Transverse colon (tissue), 4 donors: ENCODE measurements around the gene ARHGEF10L. TPM values are rescaled to one million over a fixed set of nuclear protein-coding genes. Genes with fewer than 3 reads are reported as not detected.
A peak's percentile ranks its signal among the peaks of the same experiment; 100 is the strongest.

Source experiments
- DNase-seq: peaks from one replicate; pipeline ENCODE4 v3.0.0-alpha.2; 2019
- H3K27ac ChIP-seq, 4 donors: fragments of 200-600 bp; sonication (generic); 2 replicates each; pipeline ENCODE4 v1.5.1; 2016 to 2018; ENCODE audit warnings: inconsistent platforms in 4 of 4
- H3K27me3 ChIP-seq: fragments of 200-600 bp; sonication (generic); 2 replicates; pipeline ENCODE4 v1.5.1; 2017; ENCODE audit warnings: inconsistent platforms
- H3K36me3 ChIP-seq, 4 donors: fragments of 200-600 bp; sonication (generic); 2 replicates each; pipeline ENCODE4 v1.5.1; 2017 to 2019; ENCODE audit warnings: inconsistent platforms in 4 of 4
- H3K4me1 ChIP-seq, 4 donors: fragments of 200-600 bp; sonication (generic); 2 replicates each; pipeline ENCODE4 v1.5.1; 2017 to 2020; ENCODE audit warnings: inconsistent platforms in 4 of 4
- H3K4me3 ChIP-seq, 4 donors: fragments of 200-600 bp; sonication (generic); 1 replicate in 1 of 4; 2 replicates in 3 of 4; pipeline versions ENCODE4 v1.5.1 to v1.6.1; 2017 to 2019; ENCODE audit warnings: inconsistent platforms in 4 of 4
- H3K9me3 ChIP-seq, 2 donors: fragments of 200-600 bp; sonication (generic); 2 replicates each; pipeline ENCODE4 v1.5.1; 2017 to 2019; ENCODE audit warnings: inconsistent platforms in 2 of 2
- EP300 ChIP-seq: sonication (generic); formaldehyde crosslinking; IDR thresholded peaks from one replicate; pipeline ENCODE4 v1.6.1; 2017; ENCODE audit warnings: antibody characterized with exemption, low read depth
- POLR2A ChIP-seq: fragments of 450-650 bp; IDR thresholded peaks from one replicate; pipeline ENCODE4 v1.6.1; 2016; ENCODE audit warnings: antibody characterized with exemption, mild to moderate bottlenecking, moderate library complexity
- POLR2AphosphoS5 ChIP-seq, 3 donors: sonication (generic); formaldehyde crosslinking; IDR thresholded peaks; one replicate each; pipeline ENCODE4 v1.6.1; 2016; ENCODE audit warnings: antibody characterized with exemption in 3 of 3
- WGBS, 2 donors: methylation state at CpG; one replicate each; pipeline ENCODE4 v1.1.5; 2018; ENCODE audit warnings: low coverage in 1 of 2; 5-methylcytosine and 5-hydroxymethylcytosine counted together
- in situ Hi-C, 4 donors: fragments of 200-750 bp; cut with MboI; loops; one replicate each; pipeline versions ENCODE4 v1.15.0 to v1.15.1; 2017; ENCODE audit warnings: low sequenced_read_pairs in 3 of 4, low pct_ligation_motif_present in 1 of 4, low pct_unique_long_range_greater_than_20kb in 1 of 4
- intact Hi-C: fragments of 100-400 bp; cut with DNase I; formaldehyde crosslinking; loops from one replicate; pipeline ENCODE4 v1.15.1; 2023; ENCODE audit warnings: low total_unique reads
- total RNA-seq, 4 donors: library from RNA; depleted of rRNA; stranded (reverse); fragments of >200 nt; gene quantifications; one replicate each; pipeline ENCODE4 v1.1.0, GENCODE V29; 2016
- TF ChIP-seq, protein P1 (sequence below), 5 experiments: fragments of 200-600 bp in 3 of 5; fragments of 450-650 bp in 2 of 5; sonication (generic) in 3 of 5; IDR thresholded peaks; 1 replicate in 2 of 5; 2 replicates in 3 of 5; pipeline ENCODE4 v1.5.1; 2016 to 2017; ENCODE audit warnings: antibody characterized with exemption in 5 of 5, inconsistent platforms in 3 of 5, mild to moderate bottlenecking in 2 of 5, moderate library complexity in 1 of 5

Gene ARHGEF10L
- total RNA-seq, 4 donors from 2014 or later = 115 to 326 (median 199) TPM

- no peak for DNase-seq
These were observed 66.3 kb downstream of the ARHGEF10L start for GRCh38 chr1:17605582-17606344.

GRCh38 chr1:17606826-17607440 is 67.4 kb downstream of the ARHGEF10L start:
- in situ Hi-C loops = loop anchor here in 3 of 4 donors (5.0 to 10.0 kb wide), 2 partner anchors 102 to 105 kb away; no protein-coding TSS in a partner anchor
- intact Hi-C loops = loop anchor here (2.0 kb wide), 1 partner anchor 102 kb away; no protein-coding TSS in a partner anchor
- Histone ChIP-seq H3K4me3 (no peak overlapping the region), H3K9me3 (no peaks in the 10 kb centered on the region), H3K27ac (peak overlapping the region; percentile 19 to 74 (median 60)), H3K36me3 (peaks cover 0 to 9% (median 2%) of the 10 kb centered on the region in 4 donors), H3K4me1 (peaks cover 11 to 28% (median 27%) of the 10 kb centered on the region in 4 donors), H3K27me3 (no peaks in the 10 kb centered on the region)
- peak; percentile 77 for DNase-seq
- TF ChIP-seq, protein P1, sequence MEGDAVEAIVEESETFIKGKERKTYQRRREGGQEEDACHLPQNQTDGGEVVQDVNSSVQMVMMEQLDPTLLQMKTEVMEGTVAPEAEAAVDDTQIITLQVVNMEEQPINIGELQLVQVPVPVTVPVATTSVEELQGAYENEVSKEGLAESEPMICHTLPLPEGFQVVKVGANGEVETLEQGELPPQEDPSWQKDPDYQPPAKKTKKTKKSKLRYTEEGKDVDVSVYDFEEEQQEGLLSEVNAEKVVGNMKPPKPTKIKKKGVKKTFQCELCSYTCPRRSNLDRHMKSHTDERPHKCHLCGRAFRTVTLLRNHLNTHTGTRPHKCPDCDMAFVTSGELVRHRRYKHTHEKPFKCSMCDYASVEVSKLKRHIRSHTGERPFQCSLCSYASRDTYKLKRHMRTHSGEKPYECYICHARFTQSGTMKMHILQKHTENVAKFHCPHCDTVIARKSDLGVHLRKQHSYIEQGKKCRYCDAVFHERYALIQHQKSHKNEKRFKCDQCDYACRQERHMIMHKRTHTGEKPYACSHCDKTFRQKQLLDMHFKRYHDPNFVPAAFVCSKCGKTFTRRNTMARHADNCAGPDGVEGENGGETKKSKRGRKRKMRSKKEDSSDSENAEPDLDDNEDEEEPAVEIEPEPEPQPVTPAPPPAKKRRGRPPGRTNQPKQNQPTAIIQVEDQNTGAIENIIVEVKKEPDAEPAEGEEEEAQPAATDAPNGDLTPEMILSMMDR (IDR thresholded peaks at IDR 0.05) = peak; percentile 89 to 96 (median 92)
- TF ChIP-seq POLR2A = no peak
- 55 to 100% methylated on average over 2 to 14 of the region's 14 CpGs for WGBS, 2 donors

More at GRCh38 chr1:17605582-17606344, 66.3 kb downstream of the ARHGEF10L start:
- TF ChIP-seq POLR2A (no peak), POLR2AphosphoS5 (IDR thresholded peaks at IDR 0.05) (peak in 1 of 3 donors; percentile 37)
- Histone ChIP-seq H3K27ac (peak overlapping the region; percentile 19 to 74 (median 60)), H3K27me3 (no peaks in the 10 kb centered on the region), H3K9me3 (no peaks in the 10 kb centered on the region), H3K4me1 (peaks cover 11 to 36% (median 32%) of the 10 kb centered on the region in 4 donors), H3K4me3 (no peak overlapping the region), H3K36me3 (peaks cover 0 to 9% (median 2%) of the 10 kb centered on the region in 4 donors)
- WGBS, 2 donors = 22 to 52% methylated on average over 3 to 15 of the region's 15 CpGs
- in situ Hi-C loops = loop anchor here in 3 of 4 donors (5.0 to 10.0 kb wide), 2 partner anchors 101 to 103 kb away; no protein-coding TSS in a partner anchor
- intact Hi-C loops = loop anchor here (2.0 kb wide), 2 partner anchors 101 to 109 kb away; no protein-coding TSS in a partner anchor

DNA sequence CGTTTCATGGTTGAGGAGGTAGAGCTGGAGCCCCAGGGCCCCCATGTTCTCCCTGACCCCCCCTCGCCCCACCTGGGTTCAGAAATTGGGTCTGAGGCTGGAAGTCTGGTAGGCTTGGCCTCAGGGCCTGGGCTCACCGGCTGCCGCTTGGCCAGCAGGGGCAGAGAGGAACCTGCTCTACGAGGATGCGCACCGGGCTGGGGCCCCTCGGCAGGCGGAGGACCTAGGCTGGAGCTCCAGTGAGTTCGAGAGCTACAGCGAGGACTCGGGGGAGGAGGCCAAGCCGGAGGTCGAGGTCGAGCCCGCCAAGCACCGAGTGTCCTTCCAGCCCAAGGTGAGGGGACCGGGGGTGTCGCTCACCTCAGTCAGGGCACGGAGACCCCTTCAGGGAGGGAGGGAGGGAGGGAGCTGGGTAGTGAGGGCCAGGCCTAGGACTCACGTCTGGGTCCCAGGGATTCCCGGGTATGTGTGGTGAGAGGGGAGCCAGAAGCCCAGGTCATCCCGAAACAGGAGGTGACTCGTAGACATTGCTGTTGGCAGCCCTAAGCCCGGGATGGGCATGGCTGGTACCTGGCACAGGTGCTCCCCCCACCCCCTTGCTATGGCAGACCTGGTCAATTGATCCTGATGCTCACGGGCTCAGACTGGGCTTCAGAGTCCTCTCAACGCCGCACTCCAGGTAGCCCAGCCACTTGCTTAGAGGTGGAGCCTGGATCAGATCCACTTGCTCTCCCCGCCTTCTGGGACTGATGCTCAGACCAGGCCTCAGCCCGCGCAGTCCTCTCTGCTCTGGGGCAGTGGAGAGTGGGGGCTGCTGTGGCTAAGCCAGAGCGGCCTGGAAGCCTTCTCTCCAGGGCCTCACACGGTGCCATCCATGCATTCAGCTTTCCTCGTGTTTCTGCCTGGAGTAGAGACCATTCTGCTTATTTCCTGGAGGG is 68.4 kb downstream of the ARHGEF10L start:
- in situ Hi-C loops = loop anchor here in 3 of 4 donors (5.0 to 10.0 kb wide), 2 partner anchors 103 to 106 kb away; no protein-coding TSS in a partner anchor

DNA sequence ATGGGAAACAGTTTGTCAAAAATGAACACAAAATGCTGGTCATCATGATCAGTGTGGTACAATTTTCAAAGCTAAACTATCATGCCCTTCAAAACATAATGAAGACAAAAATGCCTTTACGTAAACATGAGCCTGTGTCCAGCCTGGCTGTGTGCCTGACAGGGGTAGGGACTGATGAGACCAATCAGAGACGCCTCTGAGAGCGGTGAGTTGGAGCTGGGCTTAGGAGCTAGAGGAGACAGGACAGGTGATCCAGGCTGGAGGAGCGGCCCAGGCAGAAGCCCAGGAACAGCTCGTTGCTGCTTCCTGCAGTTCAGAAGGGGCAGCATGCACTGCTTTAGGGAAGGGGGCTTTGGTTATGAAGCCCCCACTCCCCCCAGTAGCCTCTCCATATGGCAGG is 70.0 kb downstream of the ARHGEF10L start:
- intact Hi-C loops = no loop called here

More for the DNA sequence above, 68.4 kb downstream of the ARHGEF10L start:
- Histone ChIP-seq H3K4me3 (no peak overlapping the region), H3K27ac (no peak overlapping the region), H3K36me3 (peaks cover 0 to 11% (median 5%) of the 10 kb centered on the region in 4 donors), H3K4me1 (peaks cover 11 to 18% (median 17%) of the 10 kb centered on the region in 4 donors), H3K27me3 (no peaks in the 10 kb centered on the region), H3K9me3 (no peaks in the 10 kb centered on the region)
- TF ChIP-seq EP300 (no peak), POLR2AphosphoS5 (IDR thresholded peaks at IDR 0.05) (no peak), POLR2A (no peak)
- TF ChIP-seq, protein P1 (IDR thresholded peaks at IDR 0.05) = no peak
- WGBS, 2 donors = 90% methylated on average over 34 of the region's 34 CpGs; no CpG with 5 or more reads in 1 of the 2 donors
- no peak for DNase-seq
- intact Hi-C loops = loop anchor here (2.0 kb wide), 1 partner anchor 103 kb away; no protein-coding TSS in a partner anchor

More for the DNA sequence above, 70.0 kb downstream of the ARHGEF10L start:
- Histone ChIP-seq H3K4me3 (no peak overlapping the region), H3K9me3 (no peaks in the 10 kb centered on the region), H3K4me1 (peaks cover 11 to 14% (median 13%) of the 10 kb centered on the region in 4 donors), H3K36me3 (peaks cover 0 to 18% (median 5%) of the 10 kb centered on the region in 4 donors), H3K27ac (no peak overlapping the region), H3K27me3 (no peaks in the 10 kb centered on the region)
- in situ Hi-C loops = loop anchor here in 3 of 4 donors (5.0 to 10.0 kb wide), 2 partner anchors 105 to 107 kb away; no protein-coding TSS in a partner anchor
- TF ChIP-seq POLR2AphosphoS5 (IDR thresholded peaks at IDR 0.05) (no peak), POLR2A (no peak), EP300 (no peak)
- TF ChIP-seq, protein P1 (IDR thresholded peaks at IDR 0.05) = no peak
- no peak for DNase-seq
- WGBS, 2 donors = 73 to 80% methylated on average over 1 to 5 of the region's 5 CpGs
